ENCODE measurements around the gene NUTM2A.
"Not testable (repeated sequence)": the region's sequence is repeated elsewhere in the genome, so short reads cannot be mapped to it uniquely, and the experiment has no call there.

Gene NUTM2A

GRCh38 chr10:87225148-87225547, at the start of gene NUTM2A:
Gene NUTM2A, plus strand, starts transcription at chr10:87225448. Its CDS starts 383 bp downstream, at chr10:87225831.
- not testable (repeated sequence) for H3K27me3 ChIP-seq (ENCODE audit: insufficient read depth, low read depth); H3K27ac ChIP-seq; H2AFZ ChIP-seq (ENCODE audit: low read depth); H4K20me1 ChIP-seq (ENCODE audit: insufficient read depth); H3K4me3 ChIP-seq (IDR thresholded peaks at IDR 0.05; ENCODE audit: insufficient read depth, low read depth, low read length); H3K4me2 ChIP-seq; H3K9ac ChIP-seq; H3K79me2 ChIP-seq (ENCODE audit: insufficient read depth, low read depth); H3K36me3 ChIP-seq (ENCODE audit: insufficient read depth); H3K4me1 ChIP-seq (ENCODE audit: low read depth, poor library complexity, severe bottlenecking)

- not testable (repeated sequence) for H3K4me3 ChIP-seq (IDR thresholded peaks at IDR 0.05; ENCODE audit: insufficient read depth, low read depth, low read length); H3K4me2 ChIP-seq; H3K4me1 ChIP-seq (ENCODE audit: low read depth, poor library complexity, severe bottlenecking); H3K79me2 ChIP-seq (ENCODE audit: insufficient read depth, low read depth); H4K20me1 ChIP-seq (ENCODE audit: insufficient read depth); H3K36me3 ChIP-seq (ENCODE audit: insufficient read depth); H3K27me3 ChIP-seq (ENCODE audit: insufficient read depth, low read depth); H3K27ac ChIP-seq; H2AFZ ChIP-seq (ENCODE audit: low read depth); H3K9ac ChIP-seq
Measured at GRCh38 chr10:87177587-87177986, 47.7 kb upstream of the NUTM2A start.

- not testable (repeated sequence) for H3K4me1 ChIP-seq (ENCODE audit: low read depth, poor library complexity, severe bottlenecking); H4K20me1 ChIP-seq (ENCODE audit: insufficient read depth); H3K4me3 ChIP-seq (IDR thresholded peaks at IDR 0.05; ENCODE audit: insufficient read depth, low read depth, low read length); H3K9ac ChIP-seq; H3K27ac ChIP-seq; H3K79me2 ChIP-seq (ENCODE audit: insufficient read depth, low read depth); H3K27me3 ChIP-seq (ENCODE audit: insufficient read depth, low read depth); H3K36me3 ChIP-seq (ENCODE audit: insufficient read depth); H3K4me2 ChIP-seq; H2AFZ ChIP-seq (ENCODE audit: low read depth)
Measured at GRCh38 chr10:87184421-87184820, 40.8 kb upstream of the NUTM2A start.

DNA sequence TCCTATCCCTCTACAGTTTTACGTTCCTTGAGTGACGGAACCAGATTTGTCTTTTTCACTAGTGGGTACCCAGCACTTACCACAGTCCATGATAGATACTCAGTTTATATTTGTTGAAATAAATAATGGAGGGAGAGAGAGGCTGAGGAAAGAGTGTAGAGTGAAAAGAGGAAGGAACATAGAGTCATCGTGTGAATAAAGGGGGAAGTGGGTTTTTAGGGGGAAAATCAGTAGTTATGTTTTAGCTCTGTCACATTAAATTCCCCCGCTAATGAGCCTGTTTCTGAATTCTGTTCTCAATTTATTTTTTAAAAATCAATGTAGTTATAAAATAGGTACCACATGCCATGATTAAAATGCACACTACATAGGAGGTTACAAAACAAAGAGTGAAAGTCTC, 39.2 kb upstream of the NUTM2A start:
- H3K9ac ChIP-seq; H3K36me3 ChIP-seq (ENCODE audit: insufficient read depth); H4K20me1 ChIP-seq (ENCODE audit: insufficient read depth); H3K4me1 ChIP-seq (ENCODE audit: low read depth, poor library complexity, severe bottlenecking); H3K27me3 ChIP-seq (ENCODE audit: insufficient read depth, low read depth); H3K79me2 ChIP-seq (ENCODE audit: insufficient read depth, low read depth); H3K4me3 ChIP-seq (IDR thresholded peaks at IDR 0.05; ENCODE audit: insufficient read depth, low read depth, low read length); H3K4me2 ChIP-seq; H3K27ac ChIP-seq; H2AFZ ChIP-seq (ENCODE audit: low read depth): not testable (repeated sequence)

DNA sequence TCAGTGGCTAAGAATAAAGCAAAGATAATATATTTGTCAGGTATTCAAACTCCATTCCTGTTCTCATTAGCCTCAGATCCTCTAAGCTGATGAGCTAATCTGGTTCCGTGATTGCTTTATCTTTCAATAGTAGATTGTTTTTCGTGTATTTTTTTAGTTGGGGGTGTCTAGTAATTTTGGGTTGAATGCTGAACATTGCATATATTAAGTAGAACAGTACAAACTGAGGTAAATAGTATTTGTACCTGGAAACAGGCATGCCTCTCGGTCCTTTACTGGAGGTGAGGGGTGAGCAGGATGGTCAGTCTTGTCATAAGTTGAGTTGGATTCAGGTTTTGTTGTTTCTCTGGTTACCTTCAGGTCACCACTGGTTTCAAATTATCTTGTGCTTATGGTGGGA, 37.7 kb upstream of the NUTM2A start:
- not testable (repeated sequence) for H3K4me3 ChIP-seq (IDR thresholded peaks at IDR 0.05; ENCODE audit: insufficient read depth, low read depth, low read length); H3K9ac ChIP-seq; H4K20me1 ChIP-seq (ENCODE audit: insufficient read depth); H3K4me2 ChIP-seq; H3K79me2 ChIP-seq (ENCODE audit: insufficient read depth, low read depth); H3K27me3 ChIP-seq (ENCODE audit: insufficient read depth, low read depth); H3K4me1 ChIP-seq (ENCODE audit: low read depth, poor library complexity, severe bottlenecking); H2AFZ ChIP-seq (ENCODE audit: low read depth); H3K36me3 ChIP-seq (ENCODE audit: insufficient read depth); H3K27ac ChIP-seq

DNA sequence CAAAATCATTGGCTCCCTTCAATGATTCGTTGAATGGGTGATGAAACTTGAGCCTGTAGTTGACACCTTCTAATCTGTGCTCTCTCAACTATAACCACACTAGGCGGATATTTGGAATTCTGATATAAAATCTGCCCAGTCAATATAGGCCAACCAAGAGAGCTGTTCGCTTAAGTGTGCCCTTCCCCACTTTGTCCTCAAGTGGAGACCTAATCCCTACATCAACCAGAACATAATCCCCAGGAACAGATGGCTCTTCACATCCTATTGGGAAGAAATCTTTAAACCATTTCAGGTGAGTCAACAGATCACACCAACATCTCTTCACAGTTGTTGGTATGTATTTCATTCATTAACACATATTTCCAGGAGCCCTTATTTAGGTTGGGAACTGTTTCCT, 33.4 kb upstream of the NUTM2A start:
- not testable (repeated sequence) for H3K79me2 ChIP-seq (ENCODE audit: insufficient read depth, low read depth); H3K4me3 ChIP-seq (IDR thresholded peaks at IDR 0.05; ENCODE audit: insufficient read depth, low read depth, low read length); H3K27ac ChIP-seq; H3K4me2 ChIP-seq; H3K27me3 ChIP-seq (ENCODE audit: insufficient read depth, low read depth); H3K4me1 ChIP-seq (ENCODE audit: low read depth, poor library complexity, severe bottlenecking); H3K36me3 ChIP-seq (ENCODE audit: insufficient read depth); H2AFZ ChIP-seq (ENCODE audit: low read depth); H4K20me1 ChIP-seq (ENCODE audit: insufficient read depth); H3K9ac ChIP-seq

DNA sequence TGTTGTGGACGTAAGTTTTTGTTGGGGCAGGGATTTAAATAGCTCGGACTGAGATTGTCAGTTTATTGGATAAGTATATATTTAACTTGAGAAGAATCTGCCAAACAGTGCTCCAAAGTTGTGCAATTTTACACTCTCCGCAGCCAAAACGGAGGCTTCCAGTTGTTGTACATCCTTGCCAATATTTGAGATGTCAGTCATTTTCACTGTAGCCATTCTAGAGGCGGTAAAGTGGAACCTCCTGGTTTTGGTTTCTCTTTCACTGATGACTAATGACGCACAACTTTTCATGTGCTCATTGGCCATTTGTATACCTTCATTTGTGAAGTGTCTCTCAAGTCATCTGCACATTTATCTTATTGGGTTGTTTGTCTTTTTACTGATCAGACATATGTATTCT, 24.3 kb upstream of the NUTM2A start:
- 0 out of 2 replicates have a peak overlapping the region, but pooled peaks have one; percentile 21 for H3K4me2 ChIP-seq
- not testable (repeated sequence) for H3K4me3 ChIP-seq (IDR thresholded peaks at IDR 0.05; ENCODE audit: insufficient read depth, low read depth, low read length); H2AFZ ChIP-seq (ENCODE audit: low read depth); H3K36me3 ChIP-seq (ENCODE audit: insufficient read depth); H3K79me2 ChIP-seq (ENCODE audit: insufficient read depth, low read depth); H3K9ac ChIP-seq; H4K20me1 ChIP-seq (ENCODE audit: insufficient read depth); H3K27me3 ChIP-seq (ENCODE audit: insufficient read depth, low read depth); H3K27ac ChIP-seq
- H3K4me1 ChIP-seq (ENCODE audit: low read depth, poor library complexity, severe bottlenecking) = peaks cover 12% of the 10 kb centered on the region

GRCh38 chr10:87204801-87205200, 20.4 kb upstream of the NUTM2A start:
- H3K79me2 ChIP-seq (ENCODE audit: insufficient read depth, low read depth); H3K27ac ChIP-seq; H4K20me1 ChIP-seq (ENCODE audit: insufficient read depth); H3K27me3 ChIP-seq (ENCODE audit: insufficient read depth, low read depth); H3K9ac ChIP-seq; H3K36me3 ChIP-seq (ENCODE audit: insufficient read depth); H2AFZ ChIP-seq (ENCODE audit: low read depth); H3K4me2 ChIP-seq; H3K4me3 ChIP-seq (IDR thresholded peaks at IDR 0.05; ENCODE audit: insufficient read depth, low read depth, low read length): not testable (repeated sequence)
- H3K4me1 ChIP-seq (ENCODE audit: low read depth, poor library complexity, severe bottlenecking) = peaks cover 12% of the 10 kb centered on the region

GRCh38 chr10:87206922-87207321, 18.3 kb upstream of the NUTM2A start:
- H3K4me1 ChIP-seq (ENCODE audit: low read depth, poor library complexity, severe bottlenecking); H3K9ac ChIP-seq; H3K79me2 ChIP-seq (ENCODE audit: insufficient read depth, low read depth); H2AFZ ChIP-seq (ENCODE audit: low read depth); H3K4me2 ChIP-seq; H4K20me1 ChIP-seq (ENCODE audit: insufficient read depth); H3K27me3 ChIP-seq (ENCODE audit: insufficient read depth, low read depth); H3K27ac ChIP-seq; H3K36me3 ChIP-seq (ENCODE audit: insufficient read depth); H3K4me3 ChIP-seq (IDR thresholded peaks at IDR 0.05; ENCODE audit: insufficient read depth, low read depth, low read length): not testable (repeated sequence)

DNA sequence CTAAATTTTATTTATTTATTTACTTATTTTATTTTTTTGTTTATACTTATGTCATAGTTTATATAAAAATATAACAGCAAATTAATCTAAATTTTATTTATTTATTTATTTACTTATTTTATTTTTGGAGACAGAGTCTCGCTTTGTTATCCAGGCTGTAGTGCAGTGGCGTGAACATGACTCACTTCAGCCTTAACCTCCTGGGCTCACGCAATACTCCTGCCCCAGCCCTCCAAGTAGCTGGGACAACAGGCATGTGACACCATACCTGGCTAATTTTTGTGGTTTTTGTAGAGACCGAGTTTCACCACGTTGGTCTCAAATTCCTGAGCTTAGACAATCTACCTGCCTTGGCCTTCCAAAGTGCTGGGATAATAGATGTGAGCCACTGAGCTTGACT, 14.9 kb upstream of the NUTM2A start:
- H3K4me3 ChIP-seq (IDR thresholded peaks at IDR 0.05; ENCODE audit: insufficient read depth, low read depth, low read length); H3K4me1 ChIP-seq (ENCODE audit: low read depth, poor library complexity, severe bottlenecking); H4K20me1 ChIP-seq (ENCODE audit: insufficient read depth); H3K9ac ChIP-seq; H2AFZ ChIP-seq (ENCODE audit: low read depth); H3K79me2 ChIP-seq (ENCODE audit: insufficient read depth, low read depth); H3K27me3 ChIP-seq (ENCODE audit: insufficient read depth, low read depth); H3K4me2 ChIP-seq; H3K36me3 ChIP-seq (ENCODE audit: insufficient read depth); H3K27ac ChIP-seq: not testable (repeated sequence)

GRCh38 chr10:87211848-87212247, 13.4 kb upstream of the NUTM2A start:
- not testable (repeated sequence) for H2AFZ ChIP-seq (ENCODE audit: low read depth); H3K4me3 ChIP-seq (IDR thresholded peaks at IDR 0.05; ENCODE audit: insufficient read depth, low read depth, low read length); H3K27ac ChIP-seq; H3K4me2 ChIP-seq; H3K4me1 ChIP-seq (ENCODE audit: low read depth, poor library complexity, severe bottlenecking); H3K27me3 ChIP-seq (ENCODE audit: insufficient read depth, low read depth); H4K20me1 ChIP-seq (ENCODE audit: insufficient read depth); H3K79me2 ChIP-seq (ENCODE audit: insufficient read depth, low read depth); H3K36me3 ChIP-seq (ENCODE audit: insufficient read depth); H3K9ac ChIP-seq

All from KMS-11 (cell line).